Neural cell (in vitro differentiated cells): Measurements from ENCODE around the gene ACOD1. TPM values are rescaled to one million over a fixed set of nuclear protein-coding genes. Genes with fewer than 3 reads are reported as not detected.

ENCODE experiments used
- H2AFZ ChIP-seq: fragments of 200-600, 300-800 bp; sonication (generic), shearing (Covaris generic); 2 replicates; pipeline ENCODE4 v1.6.0; 2014; ENCODE audit warnings: low read depth, mild to moderate bottlenecking, antibody characterized with exemption, low read length, moderate library complexity
- H3F3A ChIP-seq: fragments of 200-600 bp; shearing (Covaris generic); 2 replicates; pipeline ENCODE4 v1.6.1; 2016; ENCODE audit warnings: mild to moderate bottlenecking, moderate library complexity, mixed read lengths, antibody characterized with exemption, low read length; ENCODE audit not compliant: insufficient read depth, poor library complexity, severe bottlenecking
- H3K27ac ChIP-seq: fragments of 200-600, 300-800 bp; sonication (generic), shearing (Covaris generic); 2 replicates; pipeline ENCODE4 v1.5.1; 2014; ENCODE audit warnings: mild to moderate bottlenecking, low read length, moderate library complexity
- H3K27me3 ChIP-seq: fragments of 300-800, 200-600 bp; sonication (generic), shearing (Covaris generic); 2 replicates; pipeline ENCODE4 v1.6.0; 2014; ENCODE audit warnings: mild to moderate bottlenecking, low read depth, low read length, moderate library complexity; ENCODE audit not compliant: insufficient read depth
- H3K36me3 ChIP-seq: fragments of 300-800, 200-600 bp; sonication (generic), shearing (Covaris generic); 2 replicates; pipeline ENCODE4 v1.5.1; 2014; ENCODE audit warnings: mild to moderate bottlenecking, antibody characterized with exemption, low read length, moderate library complexity; ENCODE audit not compliant: insufficient read depth
- H3K4me2 ChIP-seq: fragments of 300-800, 200-600 bp; sonication (generic), shearing (Covaris generic); 2 replicates; pipeline ENCODE4 v1.6.0; 2014; ENCODE audit warnings: mild to moderate bottlenecking, low read length
- H3K4me3 ChIP-seq: fragments of 300-800, 200-600 bp; sonication (generic), shearing (Covaris generic); 2 replicates; pipeline ENCODE4 v1.5.1; 2014; ENCODE audit warnings: mild to moderate bottlenecking, low read length, moderate library complexity
- H3K79me2 ChIP-seq: fragments of 200-600 bp; shearing (Covaris generic); replicated peaks from 2 replicates; pipeline ENCODE4 v1.6.0; 2014; ENCODE audit warnings: mild to moderate bottlenecking, low read length, moderate library complexity; ENCODE audit not compliant: insufficient read depth
- H3K9ac ChIP-seq: fragments of 300-800, 200-600 bp; sonication (generic), shearing (Covaris generic); 2 replicates; pipeline ENCODE4 v1.6.1; 2016; ENCODE audit warnings: mild to moderate bottlenecking, low read length, mixed read lengths
- H3K9me2 ChIP-seq: fragments of 200-600 bp; shearing (Covaris generic); 2 replicates; pipeline ENCODE4 v1.6.1; 2016; ENCODE audit warnings: mild to moderate bottlenecking, low read length, mixed read lengths; ENCODE audit not compliant: insufficient read depth
- H3K9me3 ChIP-seq: fragments of 200-600, 300-800 bp; sonication (generic), shearing (Covaris generic); 2 replicates; pipeline ENCODE4 v1.6.1; 2016; ENCODE audit warnings: mild to moderate bottlenecking, mixed run types, low read length, moderate library complexity, mixed read lengths
- H4K20me1 ChIP-seq: fragments of 200-600 bp; shearing (Covaris generic); 2 replicates; pipeline ENCODE4 v1.6.1; 2016; ENCODE audit warnings: mild to moderate bottlenecking, mixed run types; ENCODE audit not compliant: insufficient read depth
- CTCF ChIP-seq: fragments of 450-650 bp; IDR thresholded peaks from 2 replicates; pipeline ENCODE4 v1.5.1; 2014; ENCODE audit warnings: antibody characterized with exemption, mild to moderate bottlenecking, moderate library complexity; ENCODE audit not compliant: poor library complexity, severe bottlenecking
- EP300 ChIP-seq: fragments of 450-650 bp; conservative IDR thresholded peaks from 2 replicates; pipeline ENCODE4 v1.6.1; 2014; ENCODE audit warnings: antibody characterized with exemption, mild to moderate bottlenecking, moderate library complexity; ENCODE audit not compliant: poor library complexity, severe bottlenecking
- EZH2 ChIP-seq: fragments of 200-600, 300-800 bp; shearing (Covaris generic), sonication (generic); IDR thresholded peaks from 2 replicates; pipeline ENCODE4 v1.6.1; 2014; ENCODE audit warnings: antibody characterized with exemption, low read length, borderline replicate concordance, mild to moderate bottlenecking; ENCODE audit not compliant: insufficient read depth, poor library complexity, severe bottlenecking
- MXI1 ChIP-seq: fragments of 450-650 bp; conservative IDR thresholded peaks from 2 replicates; pipeline ENCODE4 v1.6.1; 2014; ENCODE audit warnings: antibody characterized with exemption, mild to moderate bottlenecking; ENCODE audit not compliant: poor library complexity, severe bottlenecking
- POLR2AphosphoS5 ChIP-seq: IDR thresholded peaks from 2 replicates; pipeline ENCODE4 v1.6.1; 2012
- RAD21 ChIP-seq: fragments of 450-650 bp; conservative IDR thresholded peaks from 2 replicates; pipeline ENCODE4 v1.6.1; 2014; ENCODE audit warnings: antibody characterized with exemption, mild to moderate bottlenecking, moderate library complexity
- SMC3 ChIP-seq: fragments of 450-650 bp; conservative IDR thresholded peaks from 2 replicates; pipeline ENCODE4 v1.6.1; 2014; ENCODE audit warnings: antibody characterized with exemption, mild to moderate bottlenecking, moderate library complexity; ENCODE audit not compliant: poor library complexity
- TAF1 ChIP-seq: IDR thresholded peaks from 2 replicates; pipeline ENCODE4 v1.6.1; 2012; ENCODE audit warnings: low read depth
- polyA plus RNA-seq: library from polyadenylated mRNA; depleted of rRNA; stranded (reverse); fragments of >200 nt; gene quantifications from 2 replicates; pipeline ENCODE4 v1.2.3, GENCODE V29; 2014
- TF ChIP-seq, protein P1 (sequence below): IDR thresholded peaks from 2 replicates; pipeline ENCODE4 v1.6.1; 2012; ENCODE audit warnings: borderline replicate concordance

Gene ACOD1
- polyA plus RNA-seq, 1 donor from 2014 or later: not detected

DNA sequence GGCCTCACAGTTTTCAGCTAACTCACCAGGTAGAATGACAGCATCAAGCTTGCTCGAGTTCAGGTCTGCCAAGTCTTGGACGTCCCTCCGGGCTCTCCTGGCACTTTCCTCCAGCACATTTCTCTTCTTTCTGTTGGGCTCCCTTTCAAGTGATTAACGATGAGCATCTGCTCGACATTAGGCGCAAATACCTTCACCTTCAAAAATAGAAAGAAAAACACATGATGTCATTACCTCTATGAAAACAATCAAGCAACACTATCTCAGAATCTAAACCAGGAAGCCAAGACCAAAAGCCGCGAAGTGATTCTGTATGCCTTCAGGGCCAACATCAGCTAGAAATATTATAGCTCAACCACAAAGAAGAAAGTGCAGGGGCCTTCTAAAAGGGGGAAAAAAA is 28.2 kb downstream of the ACOD1 start:
- no peak overlapping the region for H3K4me3 ChIP-seq
- H3K79me2 ChIP-seq: no peaks in the 10 kb centered on the region
- H3K9me2 ChIP-seq: no peaks in the 10 kb centered on the region
- H3K9me3 ChIP-seq: no peaks in the 10 kb centered on the region
- no peak overlapping the region for H3K4me2 ChIP-seq
- no peaks in the 10 kb centered on the region for H4K20me1 ChIP-seq
- H3F3A ChIP-seq: no peaks in the 10 kb centered on the region
- no peak overlapping the region for H3K27ac ChIP-seq
- H2AFZ ChIP-seq: no peak overlapping the region
- TF ChIP-seq MXI1 (no peak), EZH2 (no peak), SMC3 (no peak), RAD21 (no peak), POLR2AphosphoS5 (no peak), EP300 (no peak), TAF1 (no peak), CTCF (no peak)
- TF ChIP-seq, protein P1, sequence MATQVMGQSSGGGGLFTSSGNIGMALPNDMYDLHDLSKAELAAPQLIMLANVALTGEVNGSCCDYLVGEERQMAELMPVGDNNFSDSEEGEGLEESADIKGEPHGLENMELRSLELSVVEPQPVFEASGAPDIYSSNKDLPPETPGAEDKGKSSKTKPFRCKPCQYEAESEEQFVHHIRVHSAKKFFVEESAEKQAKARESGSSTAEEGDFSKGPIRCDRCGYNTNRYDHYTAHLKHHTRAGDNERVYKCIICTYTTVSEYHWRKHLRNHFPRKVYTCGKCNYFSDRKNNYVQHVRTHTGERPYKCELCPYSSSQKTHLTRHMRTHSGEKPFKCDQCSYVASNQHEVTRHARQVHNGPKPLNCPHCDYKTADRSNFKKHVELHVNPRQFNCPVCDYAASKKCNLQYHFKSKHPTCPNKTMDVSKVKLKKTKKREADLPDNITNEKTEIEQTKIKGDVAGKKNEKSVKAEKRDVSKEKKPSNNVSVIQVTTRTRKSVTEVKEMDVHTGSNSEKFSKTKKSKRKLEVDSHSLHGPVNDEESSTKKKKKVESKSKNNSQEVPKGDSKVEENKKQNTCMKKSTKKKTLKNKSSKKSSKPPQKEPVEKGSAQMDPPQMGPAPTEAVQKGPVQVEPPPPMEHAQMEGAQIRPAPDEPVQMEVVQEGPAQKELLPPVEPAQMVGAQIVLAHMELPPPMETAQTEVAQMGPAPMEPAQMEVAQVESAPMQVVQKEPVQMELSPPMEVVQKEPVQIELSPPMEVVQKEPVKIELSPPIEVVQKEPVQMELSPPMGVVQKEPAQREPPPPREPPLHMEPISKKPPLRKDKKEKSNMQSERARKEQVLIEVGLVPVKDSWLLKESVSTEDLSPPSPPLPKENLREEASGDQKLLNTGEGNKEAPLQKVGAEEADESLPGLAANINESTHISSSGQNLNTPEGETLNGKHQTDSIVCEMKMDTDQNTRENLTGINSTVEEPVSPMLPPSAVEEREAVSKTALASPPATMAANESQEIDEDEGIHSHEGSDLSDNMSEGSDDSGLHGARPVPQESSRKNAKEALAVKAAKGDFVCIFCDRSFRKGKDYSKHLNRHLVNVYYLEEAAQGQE: no peak
- H3K9ac ChIP-seq: no peak overlapping the region
- H3K27me3 ChIP-seq: peaks cover 9% of the 10 kb centered on the region
- H3K36me3 ChIP-seq: no peaks in the 10 kb centered on the region

DNA sequence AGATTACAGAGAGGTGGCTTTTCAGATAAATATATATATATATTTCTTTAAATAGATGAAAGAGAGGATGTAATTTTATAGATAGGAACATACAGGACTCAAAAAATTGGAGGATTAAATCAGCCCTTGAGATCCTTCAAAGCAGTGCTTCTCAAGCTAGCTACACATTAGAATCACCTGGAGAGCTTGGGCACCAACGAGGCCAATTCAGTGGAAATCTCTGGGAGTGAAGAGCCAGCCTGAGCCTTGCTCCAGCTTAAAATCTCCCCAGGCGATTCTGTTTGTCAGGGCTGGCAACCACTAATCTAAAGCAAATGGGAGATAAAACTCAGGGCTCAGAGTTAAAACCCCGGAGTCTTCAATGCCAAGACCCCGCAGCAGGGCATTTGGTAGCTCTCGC is 28.6 kb downstream of the ACOD1 start:
- H3K4me3 ChIP-seq: no peak overlapping the region
- H3K27ac ChIP-seq: no peak overlapping the region
- TF ChIP-seq, protein P1: no peak
- no peak for TF ChIP-seq SMC3
- TF ChIP-seq MXI1: no peak
- TF ChIP-seq POLR2AphosphoS5: no peak
- no peak for TF ChIP-seq CTCF
- no peak for TF ChIP-seq TAF1
- no peak for TF ChIP-seq EZH2
- TF ChIP-seq EP300: no peak
- TF ChIP-seq RAD21: no peak

More for the DNA sequence above, 28.6 kb downstream of the ACOD1 start:
- Histone ChIP-seq H3K9ac (no peak overlapping the region), H3K79me2 (no peaks in the 10 kb centered on the region), H3F3A (no peaks in the 10 kb centered on the region), H2AFZ (no peak overlapping the region), H3K4me2 (no peak overlapping the region), H3K36me3 (no peaks in the 10 kb centered on the region), H4K20me1 (no peaks in the 10 kb centered on the region), H3K9me3 (no peaks in the 10 kb centered on the region), H3K9me2 (no peaks in the 10 kb centered on the region), H3K27me3 (peaks cover 9% of the 10 kb centered on the region)
